Spinal cord (tissue), 10 donors: ENCODE data around the gene RPP25L. TPM values are rescaled to one million over a fixed set of nuclear protein-coding genes. Genes with fewer than 3 reads are reported as not detected.
"Not testable (repeated sequence)": the region's sequence is repeated elsewhere in the genome, so short reads cannot be mapped to it uniquely, and the experiment has no call there.

ENCODE experiments used
- DNase-seq, 6 donors: peaks; one replicate each; pipeline versions ENCODE4 v3.0.0 to v3.0.0-alpha.2; 2013 to 2015; ENCODE audit warnings: low spot score in 6 of 6, low read depth in 4 of 6
- H3K27ac ChIP-seq: one replicate; pipeline ENCODE4 v1.5.1; 2013; ENCODE audit warnings: low read depth, low read length, control low read depth
- H3K27me3 ChIP-seq: one replicate; pipeline ENCODE4 v1.6.1; 2013; ENCODE audit warnings: low read length; ENCODE audit not compliant: control insufficient read depth, insufficient read depth
- H3K36me3 ChIP-seq: one replicate; pipeline ENCODE4 v1.6.1; 2013; ENCODE audit warnings: low read length; ENCODE audit not compliant: control insufficient read depth, insufficient read depth
- H3K4me1 ChIP-seq: one replicate; pipeline ENCODE4 v1.6.1; 2013; ENCODE audit warnings: low read length; ENCODE audit not compliant: control insufficient read depth, insufficient read depth
- H3K4me3 ChIP-seq: one replicate; pipeline ENCODE4 v1.5.1; 2013; ENCODE audit warnings: low read depth, low read length, control low read depth
- H3K9me3 ChIP-seq: one replicate; pipeline ENCODE4 v1.6.1; 2013; ENCODE audit warnings: low read length; ENCODE audit not compliant: control insufficient read depth, insufficient read depth
- WGBS: methylation state at CpG from one replicate; pipeline ENCODE4 v1.1.5; 2013; ENCODE audit warnings: missing lambda C conversion rate; ENCODE audit not compliant: insufficient coverage; 5-methylcytosine and 5-hydroxymethylcytosine counted together
- polyA plus RNA-seq, 2 donors: library from polyadenylated mRNA; unstranded; fragments of 120-200 nt; gene quantifications; one replicate each; pipeline ENCODE4 v1.2.1, GENCODE V29; 2013; ENCODE audit not compliant: insufficient read length in 2 of 2
- total RNA-seq, 2 donors: library from RNA; depleted of rRNA in 1 of 2; stranded (reverse); fragments of 120-200 nt in 1 of 2; fragments of >200 nt in 1 of 2; gene quantifications; one replicate each; pipeline versions ENCODE4 v1.2.3 to v1.2.4, GENCODE V29; 2013 to 2014
- donor health status: healthy.

Gene RPP25L
- total and polyA plus RNA-seq, 4 donors, result 10.4 to 29.4 (median 18.4) TPM

GRCh38 chr9:34639322-34639721 lies 27.4 kb upstream of the RPP25L start:
- Histone ChIP-seq H3K4me1 (peaks cover 34% of the 10 kb centered on the region), H3K36me3 (peaks cover 15% of the 10 kb centered on the region)
- H3K4me3 ChIP-seq, DNase-seq, H3K9me3 ChIP-seq, H3K27me3 ChIP-seq, H3K27ac ChIP-seq: not testable (repeated sequence)
- 100% methylated on average over 3 of the region's 8 CpGs for WGBS

- Histone ChIP-seq H3K9me3 (no peaks in the 10 kb centered on the region), H3K36me3 (peaks cover 15% of the 10 kb centered on the region), H3K4me1 (peaks cover 34% of the 10 kb centered on the region), H3K27ac (peak overlapping the region; percentile 87), H3K4me3 (peak overlapping the region; percentile 67), H3K27me3 (no peaks in the 10 kb centered on the region)
- WGBS, result 2% methylated on average over 7 of the region's 7 CpGs
- DNase-seq, result no peak
Measured at GRCh38 chr9:34638138-34638445, 26.2 kb upstream of the RPP25L start.

- DNase-seq, result peak in 5 of 6 donors; percentile 89 to 98 (median 94)
- Histone ChIP-seq H3K27me3 (no peaks in the 10 kb centered on the region), H3K36me3 (peaks cover 15% of the 10 kb centered on the region), H3K27ac (peak within 1 kb of the TSS; percentile 87), H3K4me3 (peak within 1 kb of the TSS; percentile 67), H3K9me3 (no peaks in the 10 kb centered on the region), H3K4me1 (peaks cover 34% of the 10 kb centered on the region)
- under 1% methylated on average over 74 of the region's 74 CpGs for WGBS
Measured at GRCh38 chr9:34637356-34638137, 25.6 kb upstream of the RPP25L start, which contains the start of gene SIGMAR1. Gene SIGMAR1 (minus strand): TSS chr9:34637787. CDS start chr9:34637697, 90 bp downstream.

- DNase-seq, result no peak
- H3K4me3 ChIP-seq, result peak overlapping the region; percentile 67
- H3K27me3 ChIP-seq, result no peaks in the 10 kb centered on the region
- H3K9me3 ChIP-seq, result no peaks in the 10 kb centered on the region
- peak overlapping the region; percentile 87 for H3K27ac ChIP-seq
- peaks cover 15% of the 10 kb centered on the region for H3K36me3 ChIP-seq
- H3K4me1 ChIP-seq, result peaks cover 34% of the 10 kb centered on the region
- WGBS, result 3% methylated on average over 22 of the region's 23 CpGs
Measured at GRCh38 chr9:34636791-34637355, 25.0 kb upstream of the RPP25L start.

- Histone ChIP-seq H3K9me3 (no peaks in the 10 kb centered on the region), H3K4me1 (peaks cover 40% of the 10 kb centered on the region), H3K27me3 (peaks cover 7% of the 10 kb centered on the region), H3K27ac (no peak overlapping the region), H3K4me3 (no peak overlapping the region), H3K36me3 (peaks cover 15% of the 10 kb centered on the region)
- WGBS, result 97% methylated on average over 14 of the region's 14 CpGs
- no peak for DNase-seq
Measured at GRCh38 chr9:34635556-34635955, 23.7 kb upstream of the RPP25L start.

GRCh38 chr9:34634551-34635248 lies 22.8 kb upstream of the RPP25L start:
- no CpG with 5 or more reads among the region's 3 CpGs for WGBS
- Histone ChIP-seq H3K4me3 (no peak overlapping the region), H3K4me1 (peaks cover 42% of the 10 kb centered on the region), H3K27ac (no peak overlapping the region), H3K27me3 (peaks cover 16% of the 10 kb centered on the region), H3K36me3 (peaks cover 15% of the 10 kb centered on the region), H3K9me3 (no peaks in the 10 kb centered on the region)
- DNase-seq, result no peak

GRCh38 chr9:34633851-34634550 lies 22.1 kb upstream of the RPP25L start:
- peaks cover 23% of the 10 kb centered on the region for H3K27me3 ChIP-seq
- WGBS, result 0% methylated on average over 2 of the region's 3 CpGs
- H3K27ac ChIP-seq, result no peak overlapping the region
- H3K9me3 ChIP-seq, result no peaks in the 10 kb centered on the region
- H3K4me3 ChIP-seq, result no peak overlapping the region
- peaks cover 15% of the 10 kb centered on the region for H3K36me3 ChIP-seq
- peak in 2 of 6 donors; percentile 83 to 88 for DNase-seq
- H3K4me1 ChIP-seq, result peaks cover 46% of the 10 kb centered on the region

GRCh38 chr9:34633166-34633565 lies 21.3 kb upstream of the RPP25L start:
- Histone ChIP-seq H3K9me3 (no peaks in the 10 kb centered on the region), H3K4me3 (no peak overlapping the region), H3K27ac (no peak overlapping the region), H3K36me3 (peaks cover 15% of the 10 kb centered on the region), H3K4me1 (peaks cover 41% of the 10 kb centered on the region), H3K27me3 (peaks cover 30% of the 10 kb centered on the region)
- 65% methylated on average over 3 of the region's 5 CpGs for WGBS
- no peak for DNase-seq

GRCh38 chr9:34630402-34631154 lies 18.7 kb upstream of the RPP25L start:
- Histone ChIP-seq H3K36me3 (peaks cover 12% of the 10 kb centered on the region), H3K9me3 (no peaks in the 10 kb centered on the region), H3K4me3 (no peak overlapping the region), H3K27me3 (peaks cover 54% of the 10 kb centered on the region), H3K4me1 (peaks cover 18% of the 10 kb centered on the region), H3K27ac (no peak overlapping the region)
- DNase-seq, result peak in 2 of 6 donors; percentile 58 to 59
- WGBS, result 49% methylated on average over 4 of the region's 5 CpGs
